Neuron (in vitro differentiated cells): Measurements from ENCODE around the gene DNAI1.

Experiments
- H2AFZ ChIP-seq: one replicate; pipeline ENCODE4 v1.6.1; 2013; ENCODE audit warnings: low read depth, mild to moderate bottlenecking, inconsistent platforms, low read length, moderate library complexity
- H3K27me3 ChIP-seq: one replicate; pipeline ENCODE4 v1.6.1; 2013; ENCODE audit warnings: low read length; ENCODE audit not compliant: insufficient read depth
- H3K36me3 ChIP-seq: one replicate; pipeline ENCODE4 v1.6.1; 2013; ENCODE audit warnings: low read length; ENCODE audit not compliant: insufficient read depth
- H3K4me1 ChIP-seq: one replicate; pipeline ENCODE4 v1.6.1; 2013; ENCODE audit warnings: low read length; ENCODE audit not compliant: insufficient read depth
- H3K4me3 ChIP-seq: 2 replicates; pipeline ENCODE4 v1.5.1; 2013; ENCODE audit warnings: mild to moderate bottlenecking, low read length, moderate library complexity
- H3K9me3 ChIP-seq: one replicate; pipeline ENCODE4 v1.6.1; 2013; ENCODE audit warnings: low read length

Gene DNAI1

DNA sequence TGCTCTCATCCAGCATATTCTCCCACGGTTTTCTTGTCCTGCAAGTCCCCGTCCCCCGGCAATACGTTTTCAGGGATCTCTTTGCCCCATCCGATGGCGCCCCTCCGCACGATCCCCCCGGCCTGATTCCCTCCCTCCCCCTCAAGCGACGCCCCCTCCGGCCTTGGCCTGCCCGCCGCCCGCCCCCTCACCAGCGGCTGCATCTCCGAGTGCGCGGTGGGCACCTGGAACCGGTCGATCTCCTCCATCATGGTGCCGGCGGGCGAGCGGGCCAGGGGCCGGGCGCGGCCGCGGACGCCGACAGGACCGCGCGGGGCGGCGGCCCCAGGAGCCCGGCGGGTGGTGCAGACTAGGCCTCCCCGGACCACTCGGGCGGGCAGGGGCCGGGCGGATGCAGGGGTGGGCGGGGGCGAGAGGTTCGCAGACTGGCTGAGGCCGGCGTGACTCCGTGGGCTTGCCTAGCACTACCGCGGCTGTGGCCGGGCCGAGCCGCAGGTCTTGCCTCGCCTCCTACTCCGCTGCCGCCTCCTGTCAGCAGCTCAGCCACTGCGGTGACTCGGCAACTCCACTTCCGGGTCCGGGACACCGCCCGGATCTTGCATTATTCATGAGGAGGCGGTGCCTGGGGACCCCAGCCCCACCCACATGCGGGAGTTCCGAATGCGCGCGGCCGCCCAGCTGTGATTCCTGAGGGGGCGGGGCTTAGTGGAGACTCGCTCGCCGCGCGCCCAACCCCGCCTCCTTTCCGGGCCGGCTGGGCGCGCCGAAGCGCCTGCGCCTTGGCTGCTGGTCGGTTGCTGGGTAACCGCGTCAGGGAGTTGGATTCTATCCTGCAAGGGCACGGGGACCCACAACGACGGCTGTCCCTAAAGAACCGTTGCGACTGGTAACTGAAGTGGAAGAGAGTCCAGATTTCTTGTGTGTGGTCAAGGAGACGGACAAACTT is at the start of gene DNAI1, which contains the start of gene FAM219A:
TSS of gene DNAI1 (plus strand) at position 793 of the 946 bp plus-strand sequence. CDS start 201 bp downstream, outside the sequence.
TSS of gene FAM219A (minus strand) at position 558 of the 946 bp plus-strand sequence. CDS start at position 251, 307 bp downstream.
- Histone ChIP-seq H3K36me3 (no peaks in the 10 kb centered on the region), H2AFZ (no peak within 1 kb of the TSS), H3K4me3 (peak within 1 kb of the TSS; percentile 63), H3K9me3 (no peaks in the 10 kb centered on the region), H3K27me3 (no peaks in the 10 kb centered on the region), H3K4me1 (peaks cover 42% of the 10 kb centered on the region)

GRCh38 chr9:34409154-34409553 is 49.5 kb upstream of the DNAI1 start:
- Histone ChIP-seq H2AFZ (no peak overlapping the region), H3K4me3 (no peak overlapping the region), H3K36me3 (peaks cover 17% of the 10 kb centered on the region), H3K27me3 (no peaks in the 10 kb centered on the region), H3K9me3 (no peaks in the 10 kb centered on the region), H3K4me1 (no peaks in the 10 kb centered on the region)

DNA sequence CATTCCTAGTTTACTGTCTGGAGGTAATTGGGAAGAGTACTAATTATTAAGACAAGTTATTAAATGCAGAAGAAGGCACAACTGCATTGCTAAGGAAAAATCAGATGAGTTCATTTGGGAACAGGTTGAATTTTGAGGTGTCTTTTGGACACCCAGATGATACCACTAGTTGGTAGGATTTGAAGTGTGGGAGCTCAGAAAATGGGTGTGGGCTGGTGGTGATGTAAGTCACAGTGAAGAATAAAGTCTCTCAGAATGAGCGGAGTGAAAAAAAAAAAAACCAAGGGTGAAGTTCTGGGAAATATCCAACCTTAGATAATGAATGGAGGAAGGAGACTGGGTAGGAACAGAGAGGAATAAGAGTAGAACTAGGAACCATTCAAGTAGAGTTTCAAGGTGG is 46.3 kb upstream of the DNAI1 start:
- Histone ChIP-seq H3K4me1 (no peaks in the 10 kb centered on the region), H2AFZ (no peak overlapping the region), H3K9me3 (no peaks in the 10 kb centered on the region), H3K4me3 (no peak overlapping the region), H3K36me3 (peaks cover 2% of the 10 kb centered on the region), H3K27me3 (no peaks in the 10 kb centered on the region)

- Histone ChIP-seq H3K9me3 (no peaks in the 10 kb centered on the region), H3K27me3 (no peaks in the 10 kb centered on the region), H3K4me1 (no peaks in the 10 kb centered on the region), H2AFZ (no peak overlapping the region), H3K4me3 (no peak overlapping the region), H3K36me3 (peaks cover 2% of the 10 kb centered on the region)
Observed at GRCh38 chr9:34413231-34413852, 45.3 kb upstream of the DNAI1 start.

- no peak overlapping the region for H3K4me3 ChIP-seq
Observed at GRCh38 chr9:34417734-34418133, 40.9 kb upstream of the DNAI1 start.

GRCh38 chr9:34419716-34420504 is 38.7 kb upstream of the DNAI1 start:
- no peaks in the 10 kb centered on the region for H3K9me3 ChIP-seq

More at GRCh38 chr9:34417734-34418133, 40.9 kb upstream of the DNAI1 start:
- Histone ChIP-seq H3K9me3 (no peaks in the 10 kb centered on the region), H3K27me3 (no peaks in the 10 kb centered on the region), H3K4me1 (no peaks in the 10 kb centered on the region), H2AFZ (no peak overlapping the region), H3K36me3 (no peaks in the 10 kb centered on the region)

GRCh38 chr9:34426347-34427074 is 32.1 kb upstream of the DNAI1 start:
- peaks cover 7% of the 10 kb centered on the region for H3K4me1 ChIP-seq
- H3K36me3 ChIP-seq: peaks cover 12% of the 10 kb centered on the region
- no peaks in the 10 kb centered on the region for H3K9me3 ChIP-seq
- no peaks in the 10 kb centered on the region for H3K27me3 ChIP-seq
- no peak overlapping the region for H2AFZ ChIP-seq
- no peak overlapping the region for H3K4me3 ChIP-seq

More at GRCh38 chr9:34419716-34420504, 38.7 kb upstream of the DNAI1 start:
- Histone ChIP-seq H3K4me3 (no peak overlapping the region), H3K27me3 (no peaks in the 10 kb centered on the region), H3K36me3 (no peaks in the 10 kb centered on the region), H3K4me1 (no peaks in the 10 kb centered on the region), H2AFZ (no peak overlapping the region)

GRCh38 chr9:34428325-34428958 is 30.2 kb upstream of the DNAI1 start:
- H3K4me1 ChIP-seq: peaks cover 7% of the 10 kb centered on the region
- no peaks in the 10 kb centered on the region for H3K9me3 ChIP-seq
- H3K27me3 ChIP-seq: no peaks in the 10 kb centered on the region
- no peak overlapping the region for H2AFZ ChIP-seq
- peaks cover 12% of the 10 kb centered on the region for H3K36me3 ChIP-seq
- H3K4me3 ChIP-seq: no peak overlapping the region

GRCh38 chr9:34430843-34431437 is 27.7 kb upstream of the DNAI1 start:
- H3K9me3 ChIP-seq: no peaks in the 10 kb centered on the region
- peaks cover 7% of the 10 kb centered on the region for H3K4me1 ChIP-seq
- H3K36me3 ChIP-seq: peaks cover 12% of the 10 kb centered on the region
- no peak overlapping the region for H3K4me3 ChIP-seq
- H2AFZ ChIP-seq: no peak overlapping the region
- no peaks in the 10 kb centered on the region for H3K27me3 ChIP-seq

GRCh38 chr9:34431667-34432066 is 26.9 kb upstream of the DNAI1 start:
- Histone ChIP-seq H3K4me1 (peaks cover 7% of the 10 kb centered on the region), H2AFZ (no peak overlapping the region)

DNA sequence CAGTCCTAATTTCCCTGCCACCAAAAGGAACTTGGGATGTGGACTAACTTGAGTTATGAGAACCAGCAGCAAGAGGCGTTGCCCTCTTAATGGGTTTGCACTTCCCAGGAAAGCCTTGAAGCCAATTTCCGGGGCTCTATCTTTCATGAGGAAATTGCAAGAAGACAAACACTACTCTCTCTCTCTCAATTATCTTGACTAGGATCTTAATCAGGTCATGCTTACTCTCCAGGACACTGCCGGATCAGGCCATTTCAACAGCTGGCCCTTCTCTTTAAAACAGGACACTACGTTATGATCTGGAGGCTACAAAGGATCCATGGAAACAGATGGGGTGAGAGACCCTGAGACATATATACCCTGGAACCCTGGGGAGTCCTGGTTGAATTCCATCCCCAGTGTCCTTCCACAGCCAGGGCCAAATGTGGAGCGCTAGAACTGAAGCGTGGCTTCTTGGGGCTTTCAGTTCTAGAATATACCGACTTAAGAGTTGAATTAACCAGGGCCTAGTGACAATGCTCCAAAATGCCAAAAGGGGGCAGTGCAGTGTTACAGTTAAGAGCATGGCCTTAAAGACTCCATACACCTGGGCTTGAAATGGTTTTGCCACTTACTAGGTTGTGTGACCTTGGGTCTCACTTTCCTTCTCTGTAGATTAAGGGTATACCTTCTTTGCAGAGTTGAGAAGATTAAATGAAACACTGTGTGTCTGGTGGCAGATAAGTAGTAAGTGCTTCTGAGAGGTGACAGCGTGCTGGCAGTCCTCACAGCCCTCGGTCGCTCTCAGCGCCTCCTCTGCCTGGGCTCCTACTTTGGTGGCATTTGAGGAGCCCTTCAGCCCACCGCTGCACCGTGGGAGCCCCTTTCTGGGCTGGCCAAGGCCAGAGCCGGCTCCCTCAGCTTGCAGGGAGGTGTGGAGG is 21.3 kb upstream of the DNAI1 start:
- Histone ChIP-seq H3K9me3 (no peaks in the 10 kb centered on the region), H3K27me3 (no peaks in the 10 kb centered on the region), H3K36me3 (peaks cover 11% of the 10 kb centered on the region), H3K4me3 (no peak overlapping the region), H2AFZ (no peak overlapping the region), H3K4me1 (no peaks in the 10 kb centered on the region)

More at GRCh38 chr9:34431667-34432066, 26.9 kb upstream of the DNAI1 start:
- Histone ChIP-seq H3K9me3 (no peaks in the 10 kb centered on the region), H3K4me3 (no peak overlapping the region), H3K36me3 (peaks cover 12% of the 10 kb centered on the region), H3K27me3 (no peaks in the 10 kb centered on the region)
